CD4-positive, alpha-beta memory T cell (primary cell): ENCODE measurements around the gene SLFN13. TPM values are rescaled to one million over a fixed set of nuclear protein-coding genes. Genes with fewer than 3 reads are reported as not detected.
A peak's percentile ranks its signal among the peaks of the same experiment; 100 is the strongest.
"Not testable (repeated sequence)": the region's sequence is repeated elsewhere in the genome, so short reads cannot be mapped to it uniquely, and the experiment has no call there.

ENCODE experiments used
- CTCF ChIA-PET: fragments of 350-600 bp; sonication (Branson Sonifier 250); formaldehyde crosslinking; loops from one replicate; lab custom pipeline; 2021; ENCODE audit warnings: inconsistent platforms; ENCODE audit not compliant: partially characterized antibody; lab: Charles Lee
- POLR2A ChIA-PET: fragments of 350-600 bp; sonication (Branson Sonifier 250); formaldehyde crosslinking; loops from one replicate; lab custom pipeline; 2021; ENCODE audit not compliant: partially characterized antibody; lab: Charles Lee
- DNase-seq, 5 donors: peaks; one replicate each; pipeline versions ENCODE4 v3.0.0 to v3.0.0-alpha.2; 2020 to 2022; ENCODE audit warnings: mixed read lengths in 1 of 5
- H3K27ac ChIP-seq: one replicate; pipeline ENCODE4 v1.7.0; 2013; ENCODE audit warnings: low read depth, low read length
- H3K27me3 ChIP-seq: 2 replicates; pipeline ENCODE4 v1.7.0; 2013; ENCODE audit warnings: mild to moderate bottlenecking, low read length, moderate library complexity; ENCODE audit not compliant: insufficient read depth
- H3K36me3 ChIP-seq: 2 replicates; pipeline ENCODE4 v1.7.0; 2013; ENCODE audit warnings: mild to moderate bottlenecking, low read length, moderate library complexity; ENCODE audit not compliant: insufficient read depth
- H3K4me1 ChIP-seq: 2 replicates; pipeline ENCODE4 v1.7.0; 2013; ENCODE audit warnings: mild to moderate bottlenecking, low read length, moderate library complexity; ENCODE audit not compliant: insufficient read depth
- H3K4me3 ChIP-seq, 2 donors: one replicate each; pipeline ENCODE4 v1.7.0; 2013; ENCODE audit warnings: low read length in 2 of 2, mild to moderate bottlenecking in 1 of 2
- H3K9me3 ChIP-seq, 2 donors: one replicate each; pipeline ENCODE4 v1.7.0; 2013; ENCODE audit warnings: low read length in 2 of 2, control low read depth in 1 of 2; ENCODE audit not compliant: control insufficient read depth in 1 of 2
- H3K27ac Mint-ChIP-seq, 7 donors: one replicate each; pipeline ENCODE4 v1.8.0; 2020 to 2021; ENCODE audit warnings: mixed read lengths in 7 of 7, mild to moderate bottlenecking in 6 of 7, inconsistent platforms in 3 of 7, moderate library complexity in 3 of 7
- H3K27me3 Mint-ChIP-seq, 2 donors: one replicate each; pipeline ENCODE4 v1.8.0; 2020 to 2021; ENCODE audit warnings: mixed read lengths in 2 of 2
- H3K36me3 Mint-ChIP-seq, 2 donors: one replicate each; pipeline ENCODE4 v1.8.0; 2020 to 2021; ENCODE audit warnings: mixed read lengths in 2 of 2, inconsistent platforms in 1 of 2, mild to moderate bottlenecking in 1 of 2
- H3K4me1 Mint-ChIP-seq, 4 donors: one replicate each; pipeline ENCODE4 v1.8.0; 2020 to 2021; ENCODE audit warnings: mixed read lengths in 4 of 4, mild to moderate bottlenecking in 1 of 4
- H3K4me3 Mint-ChIP-seq, 8 donors: one replicate each; pipeline ENCODE4 v1.8.0; 2020 to 2021; ENCODE audit warnings: mixed read lengths in 8 of 8, mild to moderate bottlenecking in 7 of 8, moderate library complexity in 6 of 8, inconsistent platforms in 3 of 8
- H3K9me3 Mint-ChIP-seq, 8 donors: one replicate each; pipeline ENCODE4 v1.8.0; 2020 to 2021; ENCODE audit warnings: mixed read lengths in 8 of 8, mild to moderate bottlenecking in 5 of 8, inconsistent platforms in 3 of 8, moderate library complexity in 1 of 8
- intact Hi-C: fragments of 100-400 bp; cut with micrococcal nuclease; formaldehyde crosslinking; loops from one replicate; pipeline ENCODE4 v1.15.1; 2023
- polyA plus RNA-seq, 2 donors: library from polyadenylated mRNA; unstranded; fragments of 300-500 nt; fragmentation: Illumina TruSeq; gene quantifications; one replicate each; pipeline ENCODE4 v1.2.3, GENCODE V29; 2021
- total RNA-seq, 2 experiments: library from RNA; stranded (reverse); gene quantifications; one replicate each; pipeline ENCODE4 v1.2.3, GENCODE V29; 2021

SLFN13 gene
- total and polyA plus RNA-seq, 4 experiments from 2014 or later = 5.4 to 27.3 (median 15.2) TPM

GRCh38 chr17:35404360-35404759 lies 44.2 kb downstream of the SLFN13 start:
- Histone ChIP-seq H3K27me3 (no peaks in the 10 kb centered on the region), H3K36me3 (no peaks in the 10 kb centered on the region), H3K9me3 (no peaks in the 10 kb centered on the region), H3K4me1 (peaks cover 8% of the 10 kb centered on the region), H3K27ac (no peak overlapping the region), H3K4me3 (no peak overlapping the region)
- no peak overlapping the region for H3K4me3 Mint-ChIP-seq
- ChIA-PET CTCF (interaction anchor here (0.8 kb wide), 1 partner anchor 83 kb away, joined by 4 read pairs; no protein-coding TSS in a partner anchor), POLR2A (no interaction called here)
- no peak overlapping the region for H3K27ac Mint-ChIP-seq
- H3K9me3 Mint-ChIP-seq = no peaks in the 10 kb centered on the region
- peaks cover 0 to 2% (median 0%) of the 10 kb centered on the region in 4 donors for H3K4me1 Mint-ChIP-seq
- peaks cover 4 to 11% of the 10 kb centered on the region in 2 donors for H3K36me3 Mint-ChIP-seq
- H3K27me3 Mint-ChIP-seq = no peaks in the 10 kb centered on the region
- DNase-seq = no peak
- intact Hi-C loops = no loop called here

- intact Hi-C loops, H3K4me1 Mint-ChIP-seq, H3K9me3 ChIP-seq, H3K4me1 ChIP-seq, POLR2A ChIA-PET, H3K27me3 Mint-ChIP-seq, H3K36me3 Mint-ChIP-seq, H3K4me3 Mint-ChIP-seq, H3K9me3 Mint-ChIP-seq, H3K4me3 ChIP-seq, H3K27ac ChIP-seq, H3K27me3 ChIP-seq, DNase-seq, H3K36me3 ChIP-seq: not testable (repeated sequence)
- CTCF ChIA-PET = interaction anchor here (1.1 kb wide), 1 partner anchor 172 kb away, joined by 3 read pairs; no protein-coding TSS in a partner anchor
- H3K27ac Mint-ChIP-seq = peak overlapping the region in 1 of 7 donors; percentile 46
Measured at GRCh38 chr17:35393783-35394182, 54.8 kb downstream of the SLFN13 start.

DNA sequence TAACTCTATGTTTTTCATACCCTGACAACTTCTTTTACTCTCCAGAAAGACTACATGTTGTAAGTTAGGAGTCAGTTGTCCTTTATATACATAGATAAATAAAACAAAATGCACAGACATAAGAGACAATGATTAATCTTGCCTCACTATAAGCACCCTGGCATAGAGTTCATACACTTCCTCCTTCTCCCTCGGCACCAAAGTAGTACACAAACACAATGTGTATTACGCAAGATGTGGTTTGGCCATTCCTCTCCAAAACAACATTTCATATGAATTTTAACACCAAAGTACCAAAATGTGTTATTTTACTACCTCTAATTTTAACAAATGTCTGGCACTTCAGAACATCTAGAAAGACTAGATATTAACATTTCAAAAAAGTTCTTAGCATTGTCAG lies 57.9 kb downstream of the SLFN13 start:
- POLR2A ChIA-PET = interaction anchor here (1.2 kb wide), 1 partner anchor 97 kb away, joined by 3 read pairs; no protein-coding TSS in a partner anchor
- Mint-ChIP-seq H3K9me3 (peaks cover 0 to 2% (median 0%) of the 10 kb centered on the region in 8 donors), H3K4me1 (peaks cover 0 to 5% (median 0%) of the 10 kb centered on the region in 4 donors), H3K36me3 (no peaks in the 10 kb centered on the region), H3K4me3 (no peak overlapping the region), H3K27ac (no peak overlapping the region), H3K27me3 (peaks cover 2 to 4% of the 10 kb centered on the region in 2 donors)
- Histone ChIP-seq H3K4me1 (no peaks in the 10 kb centered on the region), H3K27me3 (no peaks in the 10 kb centered on the region), H3K36me3 (no peaks in the 10 kb centered on the region), H3K27ac (no peak overlapping the region), H3K9me3 (no peaks in the 10 kb centered on the region), H3K4me3 (no peak overlapping the region)
- intact Hi-C loops = no loop called here
- no peak for DNase-seq
- CTCF ChIA-PET = no interaction called here

DNA sequence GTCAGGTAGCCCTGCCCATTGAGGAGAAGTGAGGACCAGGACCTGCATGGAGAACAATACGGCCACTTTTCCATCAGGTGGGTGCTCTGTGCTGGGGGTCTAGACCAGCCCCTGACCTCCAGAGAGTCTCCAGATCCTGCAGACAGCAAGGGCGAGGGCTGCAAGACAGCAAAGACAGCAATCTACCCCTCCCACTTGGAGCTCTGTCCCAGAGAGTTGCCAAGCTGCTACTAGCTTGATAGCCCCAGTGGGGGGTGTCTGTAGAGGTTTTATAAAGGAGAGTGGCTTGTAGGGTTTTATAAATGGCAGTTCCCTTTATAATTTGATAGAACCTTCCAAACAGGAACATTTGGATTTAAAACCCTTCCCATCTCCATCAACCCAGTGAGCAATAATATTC lies 58.4 kb downstream of the SLFN13 start:
- peaks cover 2 to 4% of the 10 kb centered on the region in 2 donors for H3K27me3 Mint-ChIP-seq
- H3K9me3 Mint-ChIP-seq = peaks cover 0 to 2% (median 0%) of the 10 kb centered on the region in 8 donors
- peaks cover 0 to 5% (median 0%) of the 10 kb centered on the region in 4 donors for H3K4me1 Mint-ChIP-seq
- Histone ChIP-seq H3K4me1 (no peaks in the 10 kb centered on the region), H3K4me3 (no peak overlapping the region), H3K9me3 (no peaks in the 10 kb centered on the region), H3K36me3 (no peaks in the 10 kb centered on the region), H3K27ac (no peak overlapping the region), H3K27me3 (no peaks in the 10 kb centered on the region)
- no peak overlapping the region for H3K27ac Mint-ChIP-seq
- intact Hi-C loops = no loop called here
- CTCF ChIA-PET = no interaction called here
- H3K36me3 Mint-ChIP-seq = no peaks in the 10 kb centered on the region
- no peak for DNase-seq
- POLR2A ChIA-PET = interaction anchor here (1.4 kb wide), 1 partner anchor 16 kb away, joined by 4 read pairs; the partner anchor contains the start of gene SLFN11
- H3K4me3 Mint-ChIP-seq = no peak overlapping the region

- Histone ChIP-seq H3K27me3 (no peaks in the 10 kb centered on the region), H3K4me3 (no peak overlapping the region), H3K27ac (no peak overlapping the region), H3K4me1 (no peaks in the 10 kb centered on the region), H3K9me3 (no peaks in the 10 kb centered on the region), H3K36me3 (no peaks in the 10 kb centered on the region)
- POLR2A ChIA-PET = no interaction called here
- Mint-ChIP-seq H3K27me3 (peaks cover 0 to 4% of the 10 kb centered on the region in 2 donors), H3K4me1 (peaks cover 0 to 1% (median under 1%) of the 10 kb centered on the region in 4 donors), H3K4me3 (no peak overlapping the region), H3K27ac (peak overlapping the region in 1 of 7 donors; percentile 23), H3K36me3 (no peaks in the 10 kb centered on the region), H3K9me3 (peaks cover 0 to 2% (median 0%) of the 10 kb centered on the region in 8 donors)
- CTCF ChIA-PET = no interaction called here
- no peak for DNase-seq
- intact Hi-C loops = no loop called here
Measured at GRCh38 chr17:35387496-35387895, 61.1 kb downstream of the SLFN13 start.

Other genes with a start within 250 kb of the SLFN13 start
- gene SLFN5, start 205.7 kb downstream of the SLFN13 start, total RNA-seq = 100 to 1,000 TPM; 182 to 188 TPM
- gene SLFN5, start 205.7 kb downstream of the SLFN13 start, polyA plus RNA-seq = 100 to 1,000 TPM in 1 of 2 donors, 10 to 100 TPM in 1; 73.4 to 152 TPM
- gene SLFN11, start 75.1 kb downstream of the SLFN13 start, total RNA-seq = 10 to 100 TPM; 72.4 to 74.2 TPM
- 10 to 100 TPM in 1 of 2 donors, 1 to 10 TPM in 1; 6.6 to 13.6 TPM for gene SLFN11, start 75.1 kb downstream of the SLFN13 start, polyA plus RNA-seq
- 1 to 10 TPM; 6.5 to 8.9 TPM for gene SLFN12, start 16.3 kb downstream of the SLFN13 start, total RNA-seq
- gene SLFN12, start 16.3 kb downstream of the SLFN13 start, polyA plus RNA-seq = 1 to 10 TPM in 1 of 2 donors, under 1 TPM in 1; 0.75 to 2.0 TPM
- 10 to 100 TPM; 75.4 to 78.8 TPM for gene SLFN12L, start 88.9 kb upstream of the SLFN13 start, total RNA-seq
- 10 to 100 TPM; 13.4 to 23.0 TPM for gene SLFN12L, start 88.9 kb upstream of the SLFN13 start, polyA plus RNA-seq
- gene SLFN14, start 112.1 kb upstream of the SLFN13 start, total RNA-seq = not detected
- gene SLFN14, start 112.1 kb upstream of the SLFN13 start, polyA plus RNA-seq = under 1 TPM in 1 of 2 donors, not detected in 1; 0.18 TPM
- gene PEX12, start 129.8 kb upstream of the SLFN13 start, total RNA-seq = 1 to 10 TPM; 8.2 to 8.5 TPM
- gene PEX12, start 129.8 kb upstream of the SLFN13 start, polyA plus RNA-seq = 1 to 10 TPM; 1.3 to 2.8 TPM
- 100 to 1,000 TPM; 160 to 165 TPM for gene AP2B1, start 138.6 kb upstream of the SLFN13 start, total RNA-seq
- gene AP2B1, start 138.6 kb upstream of the SLFN13 start, polyA plus RNA-seq = 10 to 100 TPM; 54.1 to 75.4 TPM